ENCODE measurements around the gene CMYA5. TPM values are rescaled to one million over a fixed set of nuclear protein-coding genes. Genes with fewer than 3 reads are reported as not detected.

CMYA5 gene
- total and polyA plus RNA-seq, 9 of the 15 experiments (the other 6 are each of a cell fraction or from before 2014, with no cell fraction given) = 0.18 to 1.1 (median 0.32) TPM

- ATAC-seq = peak; percentile 87
- 18% methylated on average over 7 of the region's 8 CpGs for WGBS (ENCODE audit: insufficient coverage, low coverage, missing lambda C conversion rate)
- ChIA-PET CTCF (ENCODE audit: low intra/inter-chr PET ratio) (no interaction called here), POLR2A (no interaction called here)
- no TSS peak for BruUV-seq (replicated peaks)
- H3K4me3 ChIP-seq = no peak overlapping the region
- no peaks in the 10 kb centered on the region for H3K36me3 ChIP-seq (ENCODE audit: control insufficient read depth, insufficient read depth, low read length)
- peak overlapping the region; percentile 50; the same call in 1 of the 2 replicates for H3K4me2 ChIP-seq (ENCODE audit: insufficient read depth, low read length)
- peaks cover 8 to 15% of the 10 kb centered on the region in 2 experiments; a peak in 4 of 5 replicates for H3K4me1 ChIP-seq (replicated peaks in 1 of 2; ENCODE audit: control insufficient read depth in 2 of 2, insufficient read depth in 2 of 2, low read length in 2 of 2)
- peak overlapping the region in 1 of 2 experiments; percentile 79; a peak in 1 of 4 replicates for H3K9ac ChIP-seq (ENCODE audit: insufficient read depth in 1 of 2, low read depth in 2 of 2, low read length in 2 of 2)
- in situ Hi-C loops (cut with MboI) = no loop called here
- DNase-seq (ENCODE audit: extremely low read depth in 1 of 4, low spot score in 3 of 4) = peak; percentile 61 to 83 (median 67)
- H4K20me1 ChIP-seq (replicated peaks; ENCODE audit: control insufficient read depth, insufficient read depth, low read length) = no peaks in the 10 kb centered on the region
- H3K27ac ChIP-seq (ENCODE audit: extremely low read depth, low read depth, low read length) = no peak overlapping the region
- peak; percentile 84 for FAIRE-seq
- no peaks in the 10 kb centered on the region for H3K9me3 ChIP-seq (replicated peaks; ENCODE audit: control insufficient read depth, insufficient read depth, low read depth, low read length)
- no peaks in the 10 kb centered on the region for H3K79me2 ChIP-seq (ENCODE audit: control insufficient read depth, insufficient read depth, low read length)
- no peaks in the 10 kb centered on the region for H3K9me1 ChIP-seq (ENCODE audit: control insufficient read depth, insufficient read depth, low read length)
- H3K27me3 ChIP-seq (ENCODE audit: control insufficient read depth in 2 of 2, insufficient read depth in 2 of 2, low read length in 2 of 2) = peaks cover 0 to 2% of the 10 kb centered on the region in 2 experiments; a peak in 4 of 5 replicates
- intact Hi-C loops (cut with micrococcal nuclease) = no loop called here
- peak overlapping the region; percentile 81 for H2AFZ ChIP-seq (ENCODE audit: low read depth, low read length)
- TF ChIP-seq ZNF707 (CRISPR knock-in tag; conservative IDR thresholded peaks at IDR 0.05) = no peak
- no peak for TF ChIP-seq CBFB (CRISPR knock-in tag; IDR thresholded peaks at IDR 0.05)
- peak; percentile 75 for TF ChIP-seq ZFP36 (IDR thresholded peaks at IDR 0.05; ENCODE audit: low read depth, low read length, partially characterized antibody)
- no peak for TF ChIP-seq TSHZ1 (CRISPR knock-in tag; IDR thresholded peaks at IDR 0.05)
- peak in 1 of 2 experiments; percentile 63; a peak in 1 of 4 replicates for TF ChIP-seq TEAD1 (CRISPR knock-in tag; IDR thresholded peaks at IDR 0.05)
- TF ChIP-seq YBX1 (IDR thresholded peaks at IDR 0.05) = no peak
- TF ChIP-seq CXXC5 (CRISPR knock-in tag; IDR thresholded peaks at IDR 0.05) = no peak
- no peak for TF ChIP-seq TFAP4 (CRISPR knock-in tag; IDR thresholded peaks at IDR 0.05; ENCODE audit: borderline replicate concordance)
- TF ChIP-seq CEBPB (tag; IDR thresholded peaks at IDR 0.05) = peak; percentile 82
- TF ChIP-seq ZKSCAN8 (CRISPR knock-in tag; IDR thresholded peaks at IDR 0.05) = no peak
- TF ChIP-seq TARDBP (IDR thresholded peaks at IDR 0.05) = no peak
- TF ChIP-seq TRIM25 (IDR thresholded peaks at IDR 0.05; ENCODE audit: borderline replicate concordance) = no peak
- TF ChIP-seq ZNF121 (CRISPR knock-in tag; conservative IDR thresholded peaks at IDR 0.05) = no peak
- no peak for TF ChIP-seq ZNF224 (CRISPR knock-in tag; IDR thresholded peaks at IDR 0.05)
These were observed 106.2 kb downstream of the CMYA5 start for GRCh38 chr5:79795764-79796398.

Measured in K562 (cell line).